Glutamatergic neuron (in vitro differentiated cells): ENCODE measurements around the gene PLPP4. TPM values are rescaled to one million over a fixed set of nuclear protein-coding genes. Genes with fewer than 3 reads are reported as not detected.
"Not testable (repeated sequence)": the region's sequence is repeated elsewhere in the genome, so short reads cannot be mapped to it uniquely, and the experiment has no call there.

Experiments used
- DNase-seq: peaks from one replicate; pipeline ENCODE4 v3.0.0; 2022
- H3K27ac Mint-ChIP-seq: one replicate; pipeline ENCODE4 v1.8.0; 2020; ENCODE audit warnings: mild to moderate bottlenecking, mixed read lengths, inconsistent platforms; ENCODE audit not compliant: unreplicated experiment
- H3K27me3 Mint-ChIP-seq: one replicate; pipeline ENCODE4 v1.8.0; 2020; ENCODE audit warnings: mild to moderate bottlenecking, moderate library complexity, mixed read lengths, inconsistent platforms; ENCODE audit not compliant: unreplicated experiment
- H3K36me3 Mint-ChIP-seq: one replicate; pipeline ENCODE4 v1.8.0; 2020; ENCODE audit warnings: mild to moderate bottlenecking, mixed read lengths, inconsistent platforms; ENCODE audit not compliant: unreplicated experiment
- H3K4me1 Mint-ChIP-seq: one replicate; pipeline ENCODE4 v1.8.0; 2020; ENCODE audit warnings: mild to moderate bottlenecking, low read depth, mixed read lengths, inconsistent platforms; ENCODE audit not compliant: unreplicated experiment
- H3K4me3 Mint-ChIP-seq: one replicate; pipeline ENCODE4 v1.8.0; 2020; ENCODE audit warnings: mild to moderate bottlenecking, mixed read lengths, inconsistent platforms; ENCODE audit not compliant: unreplicated experiment
- H3K9me3 Mint-ChIP-seq: one replicate; pipeline ENCODE4 v1.8.0; 2020; ENCODE audit warnings: mild to moderate bottlenecking, moderate library complexity, mixed read lengths, inconsistent platforms; ENCODE audit not compliant: unreplicated experiment
- CTCF ChIP-seq: fragments of 200-600 bp; sonication (generic); IDR thresholded peaks from one replicate; pipeline ENCODE4 v1.5.0; 2021; ENCODE audit not compliant: partially characterized antibody, unreplicated experiment
- total RNA-seq: library from RNA; stranded (reverse); fragmentation: NEBNext Ultra II Directional; extraction: Animal tissue kit (Norgen Biotek cat#: 25700); gene quantifications from one replicate; pipeline ENCODE4 v1.2.1, GENCODE V29; 2021; ENCODE audit not compliant: unreplicated experiment

PLPP4 gene
- total RNA-seq, 1 donor from 2014 or later: 2.6 TPM

GRCh38 chr10:120499883-120500282 is 42.9 kb downstream of the PLPP4 start:
- DNase-seq: no peak
- Mint-ChIP-seq H3K36me3 (no peaks in the 10 kb centered on the region), H3K27me3 (no peaks in the 10 kb centered on the region), H3K27ac (no peak overlapping the region), H3K4me1 (peaks cover 17% of the 10 kb centered on the region), H3K9me3 (no peaks in the 10 kb centered on the region), H3K4me3 (no peak overlapping the region)
- TF ChIP-seq CTCF: no peak

GRCh38 chr10:120503689-120504088 is 46.7 kb downstream of the PLPP4 start:
- TF ChIP-seq CTCF: no peak
- no peaks in the 10 kb centered on the region for H3K27me3 Mint-ChIP-seq
- H3K4me3 Mint-ChIP-seq: no peak overlapping the region
- H3K36me3 Mint-ChIP-seq: no peaks in the 10 kb centered on the region
- no peak overlapping the region for H3K27ac Mint-ChIP-seq
- H3K4me1 Mint-ChIP-seq: peaks cover 12% of the 10 kb centered on the region
- no peak for DNase-seq
- no peaks in the 10 kb centered on the region for H3K9me3 Mint-ChIP-seq

GRCh38 chr10:120504227-120504626 is 47.2 kb downstream of the PLPP4 start:
- H3K9me3 Mint-ChIP-seq, DNase-seq, H3K4me3 Mint-ChIP-seq, H3K27me3 Mint-ChIP-seq, H3K27ac Mint-ChIP-seq, H3K36me3 Mint-ChIP-seq: not testable (repeated sequence)
- peaks cover 12% of the 10 kb centered on the region for H3K4me1 Mint-ChIP-seq

- H3K27me3 Mint-ChIP-seq: no peaks in the 10 kb centered on the region
- no peaks in the 10 kb centered on the region for H3K9me3 Mint-ChIP-seq
- no peak overlapping the region for H3K4me3 Mint-ChIP-seq
- H3K27ac Mint-ChIP-seq: no peak overlapping the region
- H3K4me1 Mint-ChIP-seq: peaks cover 9% of the 10 kb centered on the region
- TF ChIP-seq CTCF: no peak
- no peaks in the 10 kb centered on the region for H3K36me3 Mint-ChIP-seq
- DNase-seq: peak; percentile 32
Observed at GRCh38 chr10:120505056-120505455, 48.0 kb downstream of the PLPP4 start.

GRCh38 chr10:120505866-120506265 is 48.8 kb downstream of the PLPP4 start:
- Mint-ChIP-seq H3K27me3 (no peaks in the 10 kb centered on the region), H3K36me3 (no peaks in the 10 kb centered on the region), H3K4me1 (peaks cover 9% of the 10 kb centered on the region), H3K9me3 (no peaks in the 10 kb centered on the region), H3K4me3 (no peak overlapping the region), H3K27ac (no peak overlapping the region)
- no peak for DNase-seq
- TF ChIP-seq CTCF: no peak

GRCh38 chr10:120506674-120507073 is 49.6 kb downstream of the PLPP4 start:
- Mint-ChIP-seq H3K4me3 (no peak overlapping the region), H3K36me3 (no peaks in the 10 kb centered on the region), H3K27ac (no peak overlapping the region), H3K27me3 (no peaks in the 10 kb centered on the region), H3K9me3 (no peaks in the 10 kb centered on the region), H3K4me1 (peaks cover 9% of the 10 kb centered on the region)
- TF ChIP-seq CTCF: no peak
- no peak for DNase-seq
